Thyroid gland (tissue), 4 donors: ENCODE results near the gene SAP30L. TPM values are rescaled to one million over a fixed set of nuclear protein-coding genes. Genes with fewer than 3 reads are reported as not detected.

Source experiments
- DNase-seq, 2 donors: peaks; one replicate each; pipeline ENCODE4 v3.0.0-alpha.2; 2019
- H3K27ac ChIP-seq, 3 donors: fragments of 200-600 bp; sonication (generic); 1 replicate in 2 of 3; 2 replicates in 1 of 3; pipeline ENCODE4 v1.5.1; 2016 to 2019; ENCODE audit warnings: mild to moderate bottlenecking in 1 of 3, moderate library complexity in 1 of 3
- H3K27me3 ChIP-seq: fragments of 200-600 bp; sonication (generic); one replicate; pipeline ENCODE4 v1.5.1; 2019
- H3K36me3 ChIP-seq, 2 donors: fragments of 200-600 bp; sonication (generic); one replicate each; pipeline ENCODE4 v1.5.1; 2016 to 2019
- H3K4me1 ChIP-seq, 2 donors: fragments of 200-600 bp; sonication (generic); one replicate each; pipeline ENCODE4 v1.5.1; 2017 to 2019
- H3K4me3 ChIP-seq, 3 donors: fragments of 200-600 bp; sonication (generic); replicated peaks in 1 of 3; 1 replicate in 2 of 3; 2 replicates in 1 of 3; pipeline ENCODE4 v1.5.1; 2016; ENCODE audit warnings: mild to moderate bottlenecking in 1 of 3
- H3K9me3 ChIP-seq: fragments of 200-600 bp; sonication (generic); one replicate; pipeline ENCODE4 v1.5.1; 2017
- POLR2A ChIP-seq, 2 donors: fragments of 450-650 bp; IDR thresholded peaks; one replicate each; pipeline ENCODE4 v1.6.1; 2017; ENCODE audit warnings: antibody characterized with exemption in 2 of 2, mild to moderate bottlenecking in 2 of 2, moderate library complexity in 1 of 2
- WGBS, 2 donors: methylation state at CpG; one replicate each; pipeline ENCODE4 v1.1.5; 2017; 5-methylcytosine and 5-hydroxymethylcytosine counted together
- intact Hi-C: fragments of 100-400 bp; cut with DNase I; formaldehyde crosslinking; loops from one replicate; pipeline ENCODE4 v1.15.1; 2023
- total RNA-seq, 4 donors: library from RNA; depleted of rRNA; stranded (reverse); fragments of >200 nt; gene quantifications; one replicate each; pipeline ENCODE4 v1.2.3, GENCODE V29; 2016
- TF ChIP-seq, protein P1 (sequence below), 6 experiments: fragments of 200-600 bp in 3 of 6; fragments of 450-650 bp in 3 of 6; sonication (generic) in 3 of 6; IDR thresholded peaks; one replicate each; pipeline ENCODE4 v1.5.1; 2016 to 2019; ENCODE audit warnings: antibody characterized with exemption in 6 of 6, mild to moderate bottlenecking in 2 of 6, inconsistent platforms in 1 of 6, moderate library complexity in 1 of 6

Gene SAP30L
- total RNA-seq, 4 donors from 2014 or later: 26.2 to 37.9 (median 31.2) TPM

DNA sequence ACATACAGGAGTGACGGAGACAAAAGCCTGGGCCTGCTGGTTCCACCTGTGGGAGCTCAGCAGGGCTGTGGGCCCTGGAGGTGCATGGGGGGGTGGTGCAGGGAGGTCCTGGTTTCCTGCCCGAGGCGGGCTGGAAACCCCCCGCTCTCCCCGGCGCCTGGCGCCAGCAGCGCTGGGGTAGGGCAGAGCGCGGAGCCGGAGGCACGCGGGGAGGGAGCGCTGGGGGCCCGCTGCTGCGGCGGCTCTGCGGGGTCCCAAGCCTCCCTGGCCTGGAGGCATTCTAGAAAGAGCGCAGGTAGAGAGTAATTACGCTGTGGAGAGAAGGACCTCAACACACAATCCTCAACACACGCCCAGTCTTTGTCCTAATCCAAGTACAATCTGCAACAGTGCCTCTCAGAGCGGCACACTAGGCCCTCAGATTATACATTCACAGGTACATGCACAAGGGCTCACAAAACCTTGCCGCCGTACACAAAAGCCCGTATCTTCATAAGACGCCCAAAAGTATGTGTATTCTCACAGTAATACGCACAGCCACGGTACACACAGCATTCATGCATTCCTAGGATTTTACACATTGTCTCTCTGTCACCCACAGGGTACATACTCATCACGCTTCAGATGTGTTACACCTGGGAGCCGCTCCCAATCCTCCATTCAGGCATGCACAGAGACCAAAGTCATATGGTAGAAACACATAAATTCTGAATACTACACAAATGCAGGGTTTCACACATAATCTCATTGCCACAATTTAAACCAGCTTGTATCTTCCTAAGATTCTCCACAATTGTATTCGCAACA lies 34.4 kb downstream of the SAP30L start:
- intact Hi-C loops: no loop called here
- TF ChIP-seq POLR2A (IDR thresholded peaks at IDR 0.05): no peak
- TF ChIP-seq, protein P1, sequence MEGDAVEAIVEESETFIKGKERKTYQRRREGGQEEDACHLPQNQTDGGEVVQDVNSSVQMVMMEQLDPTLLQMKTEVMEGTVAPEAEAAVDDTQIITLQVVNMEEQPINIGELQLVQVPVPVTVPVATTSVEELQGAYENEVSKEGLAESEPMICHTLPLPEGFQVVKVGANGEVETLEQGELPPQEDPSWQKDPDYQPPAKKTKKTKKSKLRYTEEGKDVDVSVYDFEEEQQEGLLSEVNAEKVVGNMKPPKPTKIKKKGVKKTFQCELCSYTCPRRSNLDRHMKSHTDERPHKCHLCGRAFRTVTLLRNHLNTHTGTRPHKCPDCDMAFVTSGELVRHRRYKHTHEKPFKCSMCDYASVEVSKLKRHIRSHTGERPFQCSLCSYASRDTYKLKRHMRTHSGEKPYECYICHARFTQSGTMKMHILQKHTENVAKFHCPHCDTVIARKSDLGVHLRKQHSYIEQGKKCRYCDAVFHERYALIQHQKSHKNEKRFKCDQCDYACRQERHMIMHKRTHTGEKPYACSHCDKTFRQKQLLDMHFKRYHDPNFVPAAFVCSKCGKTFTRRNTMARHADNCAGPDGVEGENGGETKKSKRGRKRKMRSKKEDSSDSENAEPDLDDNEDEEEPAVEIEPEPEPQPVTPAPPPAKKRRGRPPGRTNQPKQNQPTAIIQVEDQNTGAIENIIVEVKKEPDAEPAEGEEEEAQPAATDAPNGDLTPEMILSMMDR (IDR thresholded peaks at IDR 0.05): no peak
- DNase-seq: no peak
- no peak overlapping the region for H3K27ac ChIP-seq
- no peak overlapping the region for H3K4me3 ChIP-seq
- no peaks in the 10 kb centered on the region for H3K36me3 ChIP-seq
- H3K9me3 ChIP-seq: no peaks in the 10 kb centered on the region
- peaks cover 25 to 46% of the 10 kb centered on the region in 2 donors for H3K4me1 ChIP-seq
- peaks cover 94% of the 10 kb centered on the region for H3K27me3 ChIP-seq
- 7 to 18% methylated on average over 26 to 31 of the region's 31 CpGs for WGBS, 2 donors

DNA sequence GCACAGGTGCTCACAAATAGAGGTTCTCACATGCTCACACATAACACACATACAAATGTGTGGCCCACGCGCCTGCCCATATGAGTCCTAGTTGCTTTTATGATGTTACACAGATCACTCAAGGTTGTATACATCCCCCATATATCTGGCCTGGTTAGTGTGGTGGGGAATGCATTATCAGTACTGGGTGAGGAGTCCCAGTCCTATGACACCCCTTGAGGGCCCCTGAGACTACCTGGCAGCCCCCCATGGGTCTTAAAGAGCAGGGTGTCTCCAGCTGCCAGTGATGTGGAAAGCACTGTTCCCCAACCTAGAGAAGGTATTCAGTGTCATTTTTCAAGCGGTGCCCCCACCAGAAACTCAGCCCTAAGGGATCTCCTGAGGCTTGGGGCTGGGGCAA lies 35.0 kb downstream of the SAP30L start:
- no peaks in the 10 kb centered on the region for H3K9me3 ChIP-seq
- TF ChIP-seq, protein P1 (IDR thresholded peaks at IDR 0.05): no peak
- TF ChIP-seq POLR2A (IDR thresholded peaks at IDR 0.05): no peak
- DNase-seq: no peak
- H3K36me3 ChIP-seq: no peaks in the 10 kb centered on the region
- intact Hi-C loops: no loop called here
- peaks cover 25 to 40% of the 10 kb centered on the region in 2 donors for H3K4me1 ChIP-seq
- no peak overlapping the region for H3K4me3 ChIP-seq
- peaks cover 94% of the 10 kb centered on the region for H3K27me3 ChIP-seq
- WGBS, 2 donors: 17 to 21% methylated on average over 2 to 3 of the region's 3 CpGs
- H3K27ac ChIP-seq: no peak overlapping the region

GRCh38 chr5:154481584-154482381 lies 36.0 kb downstream of the SAP30L start:
- intact Hi-C loops: no loop called here
- no peaks in the 10 kb centered on the region for H3K9me3 ChIP-seq
- H3K27me3 ChIP-seq: peaks cover 94% of the 10 kb centered on the region
- TF ChIP-seq, protein P1 (IDR thresholded peaks at IDR 0.05): no peak
- no peak for TF ChIP-seq POLR2A (IDR thresholded peaks at IDR 0.05)
- DNase-seq: no peak
- WGBS, 2 donors: 14 to 27% methylated on average over 11 of the region's 11 CpGs
- H3K4me1 ChIP-seq: peaks cover 21 to 30% of the 10 kb centered on the region in 2 donors
- no peaks in the 10 kb centered on the region for H3K36me3 ChIP-seq
- no peak overlapping the region for H3K27ac ChIP-seq
- H3K4me3 ChIP-seq: no peak overlapping the region

DNA sequence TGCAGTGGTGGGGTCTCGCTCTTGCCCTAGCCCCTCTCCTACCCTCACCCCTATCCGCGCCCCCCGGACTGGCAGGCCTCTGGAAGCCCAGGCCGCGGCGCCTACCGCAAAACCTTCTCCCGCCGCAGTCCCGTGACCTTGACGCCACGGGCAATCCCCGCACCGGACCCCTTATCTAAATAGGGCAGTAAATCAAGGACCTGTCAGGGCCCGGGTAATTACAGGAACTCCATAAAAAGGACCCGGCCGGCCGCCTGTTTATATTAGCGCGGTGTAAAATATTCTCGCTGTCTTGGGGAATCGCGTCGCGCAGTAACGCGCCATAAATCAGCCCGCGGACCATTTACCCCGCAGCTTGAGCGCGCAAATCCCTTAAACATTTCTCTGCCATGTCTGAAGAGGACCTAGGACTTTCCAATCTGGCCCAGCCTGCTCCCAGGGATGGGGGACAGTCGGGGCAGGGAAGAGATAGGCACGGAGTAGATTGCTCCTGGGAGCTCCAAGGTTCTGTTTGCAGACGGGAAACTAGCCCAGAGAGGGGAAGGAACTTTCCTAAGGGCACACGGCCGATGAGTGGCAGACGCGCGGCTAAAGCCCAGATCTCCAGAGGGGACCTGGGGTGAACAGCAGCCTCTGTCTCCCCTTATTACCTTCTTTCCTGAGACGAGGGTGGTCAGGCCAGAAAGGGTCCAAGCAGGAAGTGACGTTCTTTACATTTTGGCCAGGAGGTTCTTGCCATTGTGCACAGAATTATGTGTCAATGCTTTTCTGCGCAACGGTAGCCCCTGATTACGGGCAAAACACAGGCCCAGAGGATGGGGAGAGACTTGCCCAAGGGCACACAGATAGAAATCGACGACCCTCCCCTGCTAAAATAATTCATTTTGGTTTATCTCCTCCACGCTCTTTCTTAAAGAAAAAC lies 37.0 kb downstream of the SAP30L start:
- H3K36me3 ChIP-seq: no peaks in the 10 kb centered on the region
- no peak overlapping the region for H3K4me3 ChIP-seq
- intact Hi-C loops: no loop called here
- H3K4me1 ChIP-seq: peaks cover 13 to 21% of the 10 kb centered on the region in 2 donors
- peaks cover 91% of the 10 kb centered on the region for H3K27me3 ChIP-seq
- DNase-seq: no peak
- no peak for TF ChIP-seq POLR2A (IDR thresholded peaks at IDR 0.05)
- TF ChIP-seq, protein P1 (IDR thresholded peaks at IDR 0.05): no peak
- WGBS, 2 donors: 8 to 10% methylated on average over 39 to 49 of the region's 49 CpGs
- H3K27ac ChIP-seq: no peak overlapping the region
- no peaks in the 10 kb centered on the region for H3K9me3 ChIP-seq
